Ishikawa (cell line): ENCODE measurements around the gene APOBR.

Source experiments
- CEBPB ChIP-seq: IDR thresholded peaks from 2 replicates; pipeline ENCODE4 v1.6.1; 2012
- CREB1 ChIP-seq: IDR thresholded peaks from 2 replicates; pipeline ENCODE4 v1.6.1; 2012; ENCODE audit warnings: low read depth
- EGR1 ChIP-seq: IDR thresholded peaks from 2 replicates; pipeline ENCODE4 v1.6.1; 2012
- EP300 ChIP-seq: IDR thresholded peaks from 2 replicates; pipeline ENCODE4 v1.6.1; 2012; ENCODE audit warnings: borderline replicate concordance
- FOXM1 ChIP-seq: IDR thresholded peaks from 2 replicates; pipeline ENCODE4 v1.6.1; 2012; ENCODE audit warnings: low read depth, borderline replicate concordance
- MAX ChIP-seq: IDR thresholded peaks from 2 replicates; pipeline ENCODE4 v1.6.1; 2012
- NFIC ChIP-seq: IDR thresholded peaks from 2 replicates; pipeline ENCODE4 v1.6.1; 2012
- RAD21 ChIP-seq: IDR thresholded peaks from 2 replicates; pipeline ENCODE4 v1.6.1; 2012; ENCODE audit warnings: low read depth
- REST ChIP-seq: IDR thresholded peaks from 2 replicates; pipeline ENCODE4 v1.6.1; 2012; ENCODE audit warnings: low read depth, mild to moderate bottlenecking
- TAF1 ChIP-seq: IDR thresholded peaks from 2 replicates; pipeline ENCODE4 v1.6.1; 2012; ENCODE audit warnings: low read depth, mild to moderate bottlenecking
- TCF12 ChIP-seq: IDR thresholded peaks from 2 replicates; pipeline ENCODE4 v1.6.1; 2012; ENCODE audit warnings: low read depth
- TEAD4 ChIP-seq: IDR thresholded peaks from 2 replicates; pipeline ENCODE4 v1.6.1; 2012
- USF1 ChIP-seq: IDR thresholded peaks from 2 replicates; pipeline ENCODE4 v1.6.1; 2012
- YY1 ChIP-seq: IDR thresholded peaks from 2 replicates; pipeline ENCODE4 v1.6.1; 2012; ENCODE audit warnings: low read depth
- ZBTB7A ChIP-seq: IDR thresholded peaks from 2 replicates; pipeline ENCODE4 v1.6.1; 2012; ENCODE audit warnings: low read depth

Gene APOBR

GRCh38 chr16:28505489-28506137, 11.2 kb downstream of the APOBR start:
- TF ChIP-seq CREB1 (no peak), RAD21 (no peak), TAF1 (no peak), TCF12 (no peak), REST (no peak), MAX (no peak), CEBPB (no peak)

- TF ChIP-seq NFIC (0 out of 2 replicates have a peak, but pooled peaks have one; percentile 30), TCF12 (no peak), REST (no peak)
Observed at GRCh38 chr16:28511031-28511430, 16.6 kb downstream of the APOBR start.

GRCh38 chr16:28511801-28512789, 17.7 kb downstream of the APOBR start:
- no peak for TF ChIP-seq TCF12
- TF ChIP-seq FOXM1, result no peak
- no peak for TF ChIP-seq NFIC
- TF ChIP-seq TEAD4, result no peak
- TF ChIP-seq EP300, result no peak
- TF ChIP-seq USF1, result no peak
- no peak for TF ChIP-seq CREB1
- TF ChIP-seq CEBPB, result no peak
- no peak for TF ChIP-seq TAF1
- TF ChIP-seq MAX, result no peak
- no peak for TF ChIP-seq RAD21
- no peak for TF ChIP-seq EGR1
- no peak for TF ChIP-seq YY1
- no peak for TF ChIP-seq REST
- no peak for TF ChIP-seq ZBTB7A

GRCh38 chr16:28513484-28514181, 19.2 kb downstream of the APOBR start:
- no peak for TF ChIP-seq EGR1
- TF ChIP-seq TEAD4, result no peak
- no peak for TF ChIP-seq CREB1
- no peak for TF ChIP-seq NFIC

GRCh38 chr16:28514246-28514645, 19.8 kb downstream of the APOBR start:
- TF ChIP-seq YY1 (no peak), ZBTB7A (no peak), TAF1 (no peak), RAD21 (no peak), EGR1 (no peak), TEAD4 (no peak), CREB1 (no peak), NFIC (no peak), REST (no peak), FOXM1 (no peak), EP300 (no peak), MAX (no peak), TCF12 (no peak), CEBPB (no peak), USF1 (no peak)
